ENCODE results near the gene ZFPM1.

DNA sequence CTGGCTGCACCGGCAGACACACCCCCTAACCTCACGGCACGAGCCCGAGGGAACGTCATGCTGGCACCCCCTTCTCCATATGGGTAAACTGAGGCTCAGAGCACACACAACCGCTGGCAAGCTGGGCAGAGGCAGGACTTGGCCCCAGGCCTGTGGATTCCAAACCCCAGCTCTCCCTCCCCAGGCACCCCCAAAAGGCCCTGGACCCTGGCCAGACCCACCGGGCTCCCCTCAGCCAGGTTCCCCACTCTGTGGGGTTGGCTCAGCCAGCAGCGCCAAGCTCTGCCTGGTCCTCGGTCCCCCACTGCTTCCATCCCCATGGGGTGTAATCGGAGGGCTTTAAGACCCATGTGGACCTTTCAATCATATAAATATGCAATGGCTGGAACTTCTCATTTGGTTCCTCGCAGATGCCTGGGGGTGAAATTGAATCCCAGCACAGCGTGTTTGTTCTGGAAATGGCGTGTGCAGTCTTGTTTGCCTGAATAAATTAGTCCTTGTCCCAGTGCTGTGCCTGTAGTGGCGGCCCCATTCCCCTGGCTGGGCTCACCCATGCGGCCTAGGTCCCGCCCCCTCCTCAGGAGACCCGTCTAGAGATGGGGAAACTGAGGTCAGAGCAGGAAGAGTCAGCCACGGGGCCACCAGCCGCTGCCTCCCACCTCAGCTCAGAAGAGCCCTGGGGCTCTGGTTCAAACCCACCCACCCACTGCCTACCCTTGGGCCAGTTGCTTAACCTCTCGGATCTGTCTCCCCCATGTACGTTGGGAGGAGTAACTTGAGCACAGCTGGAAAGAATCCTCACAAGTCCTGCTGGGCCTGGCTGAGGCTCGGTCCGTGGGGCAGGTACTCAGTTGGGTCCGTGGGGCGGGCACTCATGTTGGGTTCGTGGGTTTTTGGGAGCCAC lies 57.3 kb downstream of the ZFPM1 start:
- TF ChIP-seq, protein P1, sequence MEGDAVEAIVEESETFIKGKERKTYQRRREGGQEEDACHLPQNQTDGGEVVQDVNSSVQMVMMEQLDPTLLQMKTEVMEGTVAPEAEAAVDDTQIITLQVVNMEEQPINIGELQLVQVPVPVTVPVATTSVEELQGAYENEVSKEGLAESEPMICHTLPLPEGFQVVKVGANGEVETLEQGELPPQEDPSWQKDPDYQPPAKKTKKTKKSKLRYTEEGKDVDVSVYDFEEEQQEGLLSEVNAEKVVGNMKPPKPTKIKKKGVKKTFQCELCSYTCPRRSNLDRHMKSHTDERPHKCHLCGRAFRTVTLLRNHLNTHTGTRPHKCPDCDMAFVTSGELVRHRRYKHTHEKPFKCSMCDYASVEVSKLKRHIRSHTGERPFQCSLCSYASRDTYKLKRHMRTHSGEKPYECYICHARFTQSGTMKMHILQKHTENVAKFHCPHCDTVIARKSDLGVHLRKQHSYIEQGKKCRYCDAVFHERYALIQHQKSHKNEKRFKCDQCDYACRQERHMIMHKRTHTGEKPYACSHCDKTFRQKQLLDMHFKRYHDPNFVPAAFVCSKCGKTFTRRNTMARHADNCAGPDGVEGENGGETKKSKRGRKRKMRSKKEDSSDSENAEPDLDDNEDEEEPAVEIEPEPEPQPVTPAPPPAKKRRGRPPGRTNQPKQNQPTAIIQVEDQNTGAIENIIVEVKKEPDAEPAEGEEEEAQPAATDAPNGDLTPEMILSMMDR (IDR thresholded peaks at IDR 0.05), result no peak
- no peak for TF ChIP-seq POLR2A (IDR thresholded peaks at IDR 0.05)

Data from thyroid gland (tissue), 4 donors.